ENCODE results near the gene TEX51. TPM values are rescaled to one million over a fixed set of nuclear protein-coding genes. Genes with fewer than 3 reads are reported as not detected.

TEX51 gene
- total RNA-seq, 1 donor from 2014 or later = not detected

- H3K4me3 Mint-ChIP-seq = no peak overlapping the region
- no peaks in the 10 kb centered on the region for H3K4me1 Mint-ChIP-seq
- peaks cover 7% of the 10 kb centered on the region for H3K9me3 Mint-ChIP-seq
These were observed 40.3 kb upstream of the TEX51 start for GRCh38 chr2:126858436-126858835.

GRCh38 chr2:126858991-126859390 is 39.7 kb upstream of the TEX51 start:
- TF ChIP-seq, protein P1, sequence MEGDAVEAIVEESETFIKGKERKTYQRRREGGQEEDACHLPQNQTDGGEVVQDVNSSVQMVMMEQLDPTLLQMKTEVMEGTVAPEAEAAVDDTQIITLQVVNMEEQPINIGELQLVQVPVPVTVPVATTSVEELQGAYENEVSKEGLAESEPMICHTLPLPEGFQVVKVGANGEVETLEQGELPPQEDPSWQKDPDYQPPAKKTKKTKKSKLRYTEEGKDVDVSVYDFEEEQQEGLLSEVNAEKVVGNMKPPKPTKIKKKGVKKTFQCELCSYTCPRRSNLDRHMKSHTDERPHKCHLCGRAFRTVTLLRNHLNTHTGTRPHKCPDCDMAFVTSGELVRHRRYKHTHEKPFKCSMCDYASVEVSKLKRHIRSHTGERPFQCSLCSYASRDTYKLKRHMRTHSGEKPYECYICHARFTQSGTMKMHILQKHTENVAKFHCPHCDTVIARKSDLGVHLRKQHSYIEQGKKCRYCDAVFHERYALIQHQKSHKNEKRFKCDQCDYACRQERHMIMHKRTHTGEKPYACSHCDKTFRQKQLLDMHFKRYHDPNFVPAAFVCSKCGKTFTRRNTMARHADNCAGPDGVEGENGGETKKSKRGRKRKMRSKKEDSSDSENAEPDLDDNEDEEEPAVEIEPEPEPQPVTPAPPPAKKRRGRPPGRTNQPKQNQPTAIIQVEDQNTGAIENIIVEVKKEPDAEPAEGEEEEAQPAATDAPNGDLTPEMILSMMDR (conservative IDR thresholded peaks at IDR 0.05) = no peak
- Mint-ChIP-seq H3K36me3 (ENCODE audit: low read depth) (no peaks in the 10 kb centered on the region), H3K27me3 (ENCODE audit: low read depth) (no peaks in the 10 kb centered on the region), H3K9me3 (peaks cover 5% of the 10 kb centered on the region), H3K4me1 (no peaks in the 10 kb centered on the region), H3K27ac (ENCODE audit: unreplicated experiment) (no peak overlapping the region), H3K4me3 (no peak overlapping the region)
- DNase-seq (ENCODE audit: low read depth, low spot score) = no peak

More at GRCh38 chr2:126858436-126858835, 40.3 kb upstream of the TEX51 start:
- Mint-ChIP-seq H3K27ac (ENCODE audit: unreplicated experiment) (peak overlapping the region; percentile 72), H3K36me3 (ENCODE audit: low read depth) (no peaks in the 10 kb centered on the region), H3K27me3 (ENCODE audit: low read depth) (no peaks in the 10 kb centered on the region)
- TF ChIP-seq, protein P1 (conservative IDR thresholded peaks at IDR 0.05) = no peak
- DNase-seq (ENCODE audit: low read depth, low spot score) = no peak

GRCh38 chr2:126859631-126860030 is 39.1 kb upstream of the TEX51 start:
- TF ChIP-seq, protein P1 (conservative IDR thresholded peaks at IDR 0.05) = no peak
- Mint-ChIP-seq H3K27ac (ENCODE audit: unreplicated experiment) (no peak overlapping the region), H3K9me3 (peaks cover 5% of the 10 kb centered on the region), H3K4me3 (no peak overlapping the region), H3K27me3 (ENCODE audit: low read depth) (no peaks in the 10 kb centered on the region), H3K36me3 (ENCODE audit: low read depth) (no peaks in the 10 kb centered on the region), H3K4me1 (no peaks in the 10 kb centered on the region)
- no peak for DNase-seq (ENCODE audit: low read depth, low spot score)

- no peak for DNase-seq (ENCODE audit: low read depth, low spot score)
- TF ChIP-seq, protein P1 (conservative IDR thresholded peaks at IDR 0.05) = no peak
- H3K4me1 Mint-ChIP-seq = no peaks in the 10 kb centered on the region
These were observed 38.3 kb upstream of the TEX51 start for GRCh38 chr2:126860385-126860784.

DNA sequence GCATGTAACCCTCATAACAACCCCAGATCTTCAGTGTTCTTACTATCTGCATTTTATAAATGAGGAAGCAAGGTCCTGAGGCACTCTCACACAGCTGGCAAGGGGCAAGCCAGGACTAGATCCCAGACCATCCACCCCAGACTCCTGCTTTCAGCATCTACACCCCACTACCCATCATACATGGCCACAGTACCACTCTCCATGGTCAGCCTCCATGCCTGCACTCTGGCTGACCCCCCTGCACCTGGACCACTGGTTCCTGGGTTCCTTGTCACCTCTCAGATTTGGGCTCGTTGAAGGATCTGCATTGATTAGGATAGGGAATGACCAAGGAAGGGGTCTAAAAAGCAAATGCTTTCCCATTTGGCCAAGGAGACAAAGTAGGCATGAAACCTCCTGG is 36.0 kb upstream of the TEX51 start:
- no peak for DNase-seq (ENCODE audit: low read depth, low spot score)
- peaks cover 6% of the 10 kb centered on the region for H3K9me3 Mint-ChIP-seq
- no peak overlapping the region for H3K4me3 Mint-ChIP-seq
- H3K27me3 Mint-ChIP-seq (ENCODE audit: low read depth) = no peaks in the 10 kb centered on the region
- TF ChIP-seq, protein P1 (conservative IDR thresholded peaks at IDR 0.05) = no peak
- no peaks in the 10 kb centered on the region for H3K4me1 Mint-ChIP-seq
- peaks cover 5% of the 10 kb centered on the region for H3K36me3 Mint-ChIP-seq (ENCODE audit: low read depth)
- no peak overlapping the region for H3K27ac Mint-ChIP-seq (ENCODE audit: unreplicated experiment)

More at GRCh38 chr2:126860385-126860784, 38.3 kb upstream of the TEX51 start:
- Mint-ChIP-seq H3K36me3 (ENCODE audit: low read depth) (no peaks in the 10 kb centered on the region), H3K4me3 (no peak overlapping the region), H3K27me3 (ENCODE audit: low read depth) (no peaks in the 10 kb centered on the region), H3K9me3 (peaks cover 5% of the 10 kb centered on the region), H3K27ac (ENCODE audit: unreplicated experiment) (no peak overlapping the region)

Data from neural crest cell (in vitro differentiated cells).